HEK293 (cell line): ENCODE measurements around the gene CFAP299.

ENCODE experiments used
- CTCF ChIA-PET: fragments of 350-600 bp; formaldehyde crosslinking; extraction: SDS; loops from one replicate; lab custom pipeline; 2021; ENCODE audit warnings: antibody characterized with exemption; lab: Yijun Ruan, JAX
- POLR2A ChIA-PET: fragments of 300-600 bp; formaldehyde crosslinking; extraction: SDS; loops from one replicate; lab custom pipeline; 2020; ENCODE audit warnings: antibody characterized with exemption, inconsistent platforms; lab: Yijun Ruan, JAX
- H3K27ac ChIP-seq: fragments of 200-500 bp; sonication (Bioruptor generic); 2 replicates; pipeline ENCODE4 v1.5.1; 2014; ENCODE audit warnings: low read depth, low read length, control low read depth, inconsistent platforms; ENCODE audit errors: extremely low read depth
- H3K36me3 ChIP-seq, 2 experiments: fragments of 200-500 bp in 1 of 2; sonication (Bioruptor generic) in 1 of 2; 1 replicate in 1 of 2; 2 replicates in 1 of 2; pipeline ENCODE4 v1.5.1; 2014 to 2017; ENCODE audit warnings: inconsistent platforms in 2 of 2, low read length in 2 of 2; ENCODE audit not compliant: control insufficient read depth in 2 of 2, insufficient read depth in 1 of 2
- H3K4me1 ChIP-seq: fragments of 200-500 bp; sonication (Bioruptor generic); 2 replicates; pipeline ENCODE4 v1.5.1; 2014; ENCODE audit warnings: mild to moderate bottlenecking, low read length, inconsistent platforms; ENCODE audit not compliant: control insufficient read depth, insufficient read depth
- H3K4me3 ChIP-seq: 2 replicates; pipeline ENCODE4 v1.5.1; 2011; ENCODE audit warnings: low read depth, mild to moderate bottlenecking, control low read depth, low read length, moderate library complexity
- H3K9me3 ChIP-seq: fragments of 200-500 bp; sonication (Bioruptor generic); 2 replicates; pipeline ENCODE4 v1.5.1; 2014; ENCODE audit warnings: low read depth, low read length, inconsistent platforms; ENCODE audit not compliant: control insufficient read depth, insufficient read depth
- ATF2 ChIP-seq: fragments of 450-650 bp; formaldehyde crosslinking; IDR thresholded peaks from 2 replicates; pipeline ENCODE4 v1.5.1; 2016; ENCODE audit warnings: missing biosample characterization, missing genetic modification characterization, low read depth
- HOXA7 ChIP-seq: sonication (generic); formaldehyde crosslinking; IDR thresholded peaks from 2 replicates; pipeline ENCODE4 v1.8.1; 2022; ENCODE audit warnings: missing genetic modification reagents, borderline replicate concordance
- MZF1 ChIP-seq: fragments of 450-650 bp; formaldehyde crosslinking; IDR thresholded peaks from 2 replicates; pipeline ENCODE4 v1.5.1; 2017; ENCODE audit warnings: missing biosample characterization, missing genetic modification characterization, borderline replicate concordance
- OVOL3 ChIP-seq: fragments of 450-650 bp; formaldehyde crosslinking; IDR thresholded peaks from 2 replicates; pipeline ENCODE4 v1.5.1; 2016; ENCODE audit warnings: missing biosample characterization, missing genetic modification characterization
- PRDM10 ChIP-seq: fragments of 450-650 bp; formaldehyde crosslinking; IDR thresholded peaks from 2 replicates; pipeline ENCODE4 v1.5.1; 2016; ENCODE audit warnings: missing biosample characterization, missing genetic modification characterization
- SP7 ChIP-seq: fragments of 450-650 bp; formaldehyde crosslinking; IDR thresholded peaks from 2 replicates; pipeline ENCODE4 v1.5.1; 2016; ENCODE audit warnings: missing biosample characterization, missing genetic modification characterization
- TRIM28 ChIP-seq: IDR thresholded peaks from 2 replicates; pipeline ENCODE4 v1.6.1; 2011; ENCODE audit warnings: low read length, control low read depth, borderline replicate concordance
- ZBTB49 ChIP-seq: fragments of 450-650 bp; formaldehyde crosslinking; IDR thresholded peaks from 2 replicates; pipeline ENCODE4 v1.5.1; 2016; ENCODE audit warnings: missing biosample characterization, missing genetic modification characterization, low read depth
- ZBTB7A ChIP-seq: fragments of 450-650 bp; formaldehyde crosslinking; IDR thresholded peaks from 2 replicates; pipeline ENCODE4 v1.5.1; 2016; ENCODE audit warnings: low read depth, missing biosample characterization, missing genetic modification characterization
- ZFP41 ChIP-seq: fragments of 450-650 bp; formaldehyde crosslinking; IDR thresholded peaks from 2 replicates; pipeline ENCODE4 v1.5.1; 2016; ENCODE audit warnings: missing biosample characterization, missing genetic modification characterization, borderline replicate concordance
- ZNF211 ChIP-seq: fragments of 450-650 bp; formaldehyde crosslinking; IDR thresholded peaks from 2 replicates; pipeline ENCODE4 v1.5.1; 2016; ENCODE audit warnings: low read depth, missing biosample characterization, missing genetic modification characterization
- ZNF23 ChIP-seq: fragments of 450-650 bp; formaldehyde crosslinking; IDR thresholded peaks from 2 replicates; pipeline ENCODE4 v1.5.1; 2016; ENCODE audit warnings: missing biosample characterization, missing genetic modification characterization, borderline replicate concordance
- ZNF37A ChIP-seq: fragments of 450-650 bp; IDR thresholded peaks from 2 replicates; pipeline ENCODE4 v1.5.1; 2018; ENCODE audit warnings: missing biosample characterization, missing genetic modification characterization
- ZNF391 ChIP-seq: fragments of 450-650 bp; formaldehyde crosslinking; IDR thresholded peaks from 2 replicates; pipeline ENCODE4 v1.5.1; 2016; ENCODE audit warnings: low read depth, missing biosample characterization, missing genetic modification characterization, borderline replicate concordance
- ZNF521 ChIP-seq: fragments of 450-650 bp; formaldehyde crosslinking; IDR thresholded peaks from 2 replicates; pipeline ENCODE4 v1.5.1; 2017; ENCODE audit warnings: missing biosample characterization, mild to moderate bottlenecking, missing genetic modification characterization
- ZNF626 ChIP-seq: fragments of 450-650 bp; sonication (Bioruptor Pico); formaldehyde crosslinking; IDR thresholded peaks from 2 replicates; pipeline ENCODE4 v1.5.1; 2018; ENCODE audit warnings: missing biosample characterization, missing genetic modification characterization, inconsistent platforms
- ZNF629 ChIP-seq: fragments of 450-650 bp; formaldehyde crosslinking; IDR thresholded peaks from 2 replicates; pipeline ENCODE4 v1.5.1; 2017; ENCODE audit warnings: missing biosample characterization, missing genetic modification characterization
- ZNF76 ChIP-seq: fragments of 450-650 bp; formaldehyde crosslinking; IDR thresholded peaks from 2 replicates; pipeline ENCODE4; 2016; ENCODE audit warnings: low read depth, missing biosample characterization, missing genetic modification characterization, borderline replicate concordance
- ZSCAN23 ChIP-seq: fragments of 450-650 bp; formaldehyde crosslinking; IDR thresholded peaks from 2 replicates; pipeline ENCODE4 v1.5.1; 2016; ENCODE audit warnings: missing biosample characterization, missing genetic modification characterization

The CFAP299 gene

GRCh38 chr4:80986011-80986410 lies 650.5 kb downstream of the CFAP299 start:
- Histone ChIP-seq H3K36me3 (no peaks in the 10 kb centered on the region), H3K4me1 (no peaks in the 10 kb centered on the region), H3K27ac (no peak overlapping the region)
- TF ChIP-seq ZNF37A: no peak
- TF ChIP-seq SP7 (tag by site-specific recombination): no peak
- no peak for TF ChIP-seq ZNF76 (tag by site-specific recombination)
- no peak for TF ChIP-seq ZNF391 (tag by site-specific recombination)
- no peak for TF ChIP-seq ATF2 (tag by site-specific recombination)
- TF ChIP-seq ZNF629 (tag by site-specific recombination): no peak
- TF ChIP-seq HOXA7 (CRISPR knock-in tag): no peak
- TF ChIP-seq OVOL3 (tag by site-specific recombination): no peak
- no peak for TF ChIP-seq ZSCAN23 (tag by site-specific recombination)
- no peak for TF ChIP-seq ZNF521 (tag by site-specific recombination)
- TF ChIP-seq ZNF211 (tag by site-specific recombination): no peak
- no peak for TF ChIP-seq PRDM10 (tag by site-specific recombination)
- no peak for TF ChIP-seq MZF1 (tag by site-specific recombination)
- TF ChIP-seq TRIM28: no peak
- no peak for TF ChIP-seq ZNF23 (tag by site-specific recombination)
- TF ChIP-seq ZNF626 (tag by site-specific recombination): no peak
- TF ChIP-seq ZBTB7A: no peak
- TF ChIP-seq ZFP41: no peak
- TF ChIP-seq ZBTB49 (tag by site-specific recombination): no peak
- TF ChIP-seq, all 188 proteins: peak for 0
- H3K4me3 ChIP-seq: no peak overlapping the region
- H3K9me3 ChIP-seq: no peaks in the 10 kb centered on the region
- ChIA-PET POLR2A (no interaction called here), CTCF (interaction anchor here (1.3 kb wide), 1 partner anchor 623 kb away, joined by 5 read pairs; no protein-coding TSS in a partner anchor)
